Right hindlimb (tissue), 1 donor: ENCODE data around the gene MAPK14.

ENCODE experiments used
- DNase-seq: peaks from one replicate; pipeline ENCODE4 v3.0.0-alpha.2; 2018

The MAPK14 gene

GRCh38 chr6:36141091-36141490 is 113.5 kb downstream of the MAPK14 start:
- no peak for DNase-seq

DNA sequence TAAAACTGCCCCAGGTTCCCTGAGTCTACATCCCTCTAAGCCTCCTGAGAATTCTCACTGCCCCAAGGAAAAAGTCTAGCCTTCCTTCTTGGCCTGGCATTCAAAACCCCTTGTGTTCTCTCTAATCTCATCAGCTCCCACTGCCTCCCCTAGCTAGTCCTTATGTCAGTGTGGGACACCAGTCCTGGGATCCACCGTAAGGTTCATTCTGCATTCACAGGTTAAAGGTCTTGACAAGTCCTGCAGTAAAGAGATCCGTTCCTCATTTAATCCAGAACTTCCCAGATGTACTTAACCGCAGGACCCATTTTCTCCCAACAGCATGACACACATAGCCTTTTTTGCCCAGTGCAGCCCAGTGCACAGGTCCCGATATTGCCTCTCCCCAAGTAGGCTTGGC is 114.4 kb downstream of the MAPK14 start:
- DNase-seq: no peak

DNA sequence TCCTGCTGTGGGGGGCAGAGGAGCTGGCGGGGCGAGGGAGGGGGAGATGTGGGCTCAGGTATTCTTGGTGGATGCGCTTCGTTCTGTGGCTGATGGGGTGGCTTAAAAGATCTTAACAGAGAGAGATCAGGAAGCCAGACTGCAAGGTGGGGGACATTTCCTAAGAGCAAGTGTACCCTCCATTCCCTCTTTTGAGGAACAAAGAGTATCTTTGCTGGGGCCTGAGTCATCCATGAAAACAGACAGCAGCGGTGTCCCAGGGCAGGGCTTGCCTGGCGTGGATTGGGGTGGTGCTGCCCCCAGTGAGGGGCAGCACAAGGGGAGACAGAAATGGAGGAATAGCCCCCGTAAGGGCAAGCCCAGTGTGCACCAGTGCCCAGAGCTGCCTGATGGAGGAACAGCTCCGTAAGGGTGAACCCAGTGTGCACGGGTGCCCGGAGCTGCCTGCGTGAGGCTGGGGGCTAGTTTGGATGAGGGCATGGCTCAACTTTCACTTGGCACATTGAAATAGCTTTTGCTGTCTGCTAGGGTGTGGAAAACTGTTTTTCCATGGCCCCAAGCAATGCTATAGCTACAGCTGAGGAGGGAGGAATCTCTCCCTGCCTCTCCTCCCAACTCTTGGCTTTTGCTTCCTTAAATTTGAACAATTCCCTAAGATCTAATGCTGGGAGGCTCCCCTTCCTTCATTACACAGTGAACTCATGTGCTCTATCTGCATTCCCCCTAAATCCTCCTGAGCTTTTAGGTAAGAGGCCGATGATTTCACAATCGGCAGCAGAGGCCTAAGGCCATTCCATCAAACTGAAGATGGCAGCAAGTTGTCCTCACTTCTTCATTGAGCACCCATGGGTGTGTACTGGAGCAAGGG is 115.6 kb downstream of the MAPK14 start:
- DNase-seq: no peak

- no peak for DNase-seq
Observed at GRCh38 chr6:36145495-36145894, 117.9 kb downstream of the MAPK14 start.

DNA sequence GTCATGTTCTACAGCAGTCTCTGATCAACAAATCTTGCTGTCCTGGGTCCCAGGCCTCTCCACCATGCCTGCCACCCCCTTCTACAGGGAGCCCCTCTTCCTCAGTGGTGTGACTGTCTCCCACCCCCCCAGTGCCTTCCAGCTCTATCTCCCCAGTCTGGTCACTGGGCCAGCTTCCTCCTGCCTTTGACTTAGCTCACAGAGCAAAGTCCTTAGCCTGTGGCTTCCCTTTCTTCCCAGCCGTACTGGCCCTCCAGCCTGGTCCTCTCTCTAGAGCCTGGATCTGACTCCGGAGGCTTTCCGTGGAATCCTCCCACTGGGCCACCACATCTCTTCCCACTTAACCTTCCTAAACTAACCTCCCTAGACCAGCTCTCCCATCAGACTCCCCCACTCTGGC is 119.7 kb downstream of the MAPK14 start:
- no peak for DNase-seq

- no peak for DNase-seq
Observed at GRCh38 chr6:36149476-36149875, 121.9 kb downstream of the MAPK14 start.

GRCh38 chr6:36150283-36150682 is 122.7 kb downstream of the MAPK14 start:
- DNase-seq: no peak

GRCh38 chr6:36154286-36154685 is 126.7 kb downstream of the MAPK14 start:
- DNase-seq: no peak

- DNase-seq: no peak
Observed at GRCh38 chr6:36155662-36156061, 128.1 kb downstream of the MAPK14 start.

DNA sequence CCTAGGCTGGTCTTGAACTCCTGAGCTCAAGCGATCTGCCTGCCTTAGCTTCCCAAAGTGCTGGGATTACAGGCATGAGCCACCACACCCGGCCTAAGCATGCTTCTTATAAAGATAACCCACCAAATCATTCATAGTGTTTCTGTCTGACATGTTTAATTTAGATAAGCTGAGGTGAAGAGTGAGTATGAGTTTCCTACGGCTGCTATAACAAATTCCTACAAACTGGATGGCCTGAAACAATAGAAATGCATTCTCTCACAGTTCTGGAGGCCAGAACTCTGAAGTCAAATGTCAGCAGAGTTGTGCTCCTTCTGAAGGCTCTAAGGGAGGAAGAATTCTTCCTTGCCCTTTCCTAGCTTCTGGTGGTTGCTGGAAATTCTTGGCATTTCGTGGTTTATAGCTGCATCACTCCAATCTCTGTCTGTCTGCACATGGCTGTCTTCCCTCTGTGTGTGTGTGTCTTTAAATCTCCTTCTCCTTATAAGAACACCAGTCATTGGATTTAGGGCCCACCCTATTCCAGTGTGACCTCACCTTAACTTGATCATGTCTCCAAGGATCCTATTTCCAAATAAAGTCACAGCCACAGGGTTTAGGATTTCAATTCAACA is 132.6 kb downstream of the MAPK14 start:
- no peak for DNase-seq
